NCI-H2196 treated with DMSO at 0.1 percent for 48 hours (cell line): Measurements from ENCODE around the gene EIF4G3.
"Not testable (repeated sequence)": the region's sequence is repeated elsewhere in the genome, so short reads cannot be mapped to it uniquely, and the experiment has no call there.

Source experiments
- DNase-seq: peaks from one replicate; lab custom pipeline; 2025; ENCODE audit not compliant: unreplicated experiment; lab: John Stamatoyannopoulos, UW

The EIF4G3 gene

GRCh38 chr1:21034725-21035628 is 141.7 kb downstream of the EIF4G3 start:
- DNase-seq: no peak

GRCh38 chr1:21032741-21033140 is 144.0 kb downstream of the EIF4G3 start:
- no peak for DNase-seq

- DNase-seq: no peak
Observed at GRCh38 chr1:21030181-21030580, 146.5 kb downstream of the EIF4G3 start.

- no peak for DNase-seq
Observed at GRCh38 chr1:21028520-21029145, 148.1 kb downstream of the EIF4G3 start.

GRCh38 chr1:21027805-21028204 is 148.9 kb downstream of the EIF4G3 start:
- DNase-seq: no peak

- no peak for DNase-seq
Observed at GRCh38 chr1:21024918-21025317, 151.8 kb downstream of the EIF4G3 start.

- DNase-seq: not testable (repeated sequence)
Observed at GRCh38 chr1:21024136-21024896, 152.4 kb downstream of the EIF4G3 start.

- DNase-seq: peak; percentile 94
Observed at GRCh38 chr1:21022279-21023040, 154.2 kb downstream of the EIF4G3 start.

GRCh38 chr1:21021311-21021710 is 155.4 kb downstream of the EIF4G3 start:
- no peak for DNase-seq

GRCh38 chr1:21020151-21020550 is 156.5 kb downstream of the EIF4G3 start:
- DNase-seq: no peak

GRCh38 chr1:21018673-21019072 is 158.0 kb downstream of the EIF4G3 start:
- DNase-seq: no peak

- no peak for DNase-seq
Observed at GRCh38 chr1:21013510-21013909, 163.2 kb downstream of the EIF4G3 start.

GRCh38 chr1:21012937-21013336 is 163.8 kb downstream of the EIF4G3 start:
- DNase-seq: no peak

- no peak for DNase-seq
Observed at GRCh38 chr1:21007876-21008275, 168.8 kb downstream of the EIF4G3 start.

GRCh38 chr1:21005466-21006239 is 171.0 kb downstream of the EIF4G3 start:
- no peak for DNase-seq

- no peak for DNase-seq
Observed at GRCh38 chr1:21003281-21004045, 173.2 kb downstream of the EIF4G3 start.

- no peak for DNase-seq
Observed at GRCh38 chr1:21001042-21001441, 175.7 kb downstream of the EIF4G3 start.

GRCh38 chr1:21000245-21000594 is 176.5 kb downstream of the EIF4G3 start:
- no peak for DNase-seq

- DNase-seq: no peak
Observed at GRCh38 chr1:20999525-21000244, 177.0 kb downstream of the EIF4G3 start.
